GM21367 (cell line): ENCODE measurements around the gene SPACA6.
"Not testable (repeated sequence)": the region's sequence is repeated elsewhere in the genome, so short reads cannot be mapped to it uniquely, and the experiment has no call there.

ENCODE experiments used
- ATAC-seq: cut with Tn5 transposase; IDR thresholded peaks from one replicate; pipeline ENCODE4 v1.9.1; 2021; ENCODE audit not compliant: unreplicated experiment

Gene SPACA6

GRCh38 chr19:51733742-51734522 lies 40.8 kb downstream of the SPACA6 start:
- no peak for ATAC-seq

GRCh38 chr19:51735759-51736449 lies 42.8 kb downstream of the SPACA6 start:
- no peak for ATAC-seq

DNA sequence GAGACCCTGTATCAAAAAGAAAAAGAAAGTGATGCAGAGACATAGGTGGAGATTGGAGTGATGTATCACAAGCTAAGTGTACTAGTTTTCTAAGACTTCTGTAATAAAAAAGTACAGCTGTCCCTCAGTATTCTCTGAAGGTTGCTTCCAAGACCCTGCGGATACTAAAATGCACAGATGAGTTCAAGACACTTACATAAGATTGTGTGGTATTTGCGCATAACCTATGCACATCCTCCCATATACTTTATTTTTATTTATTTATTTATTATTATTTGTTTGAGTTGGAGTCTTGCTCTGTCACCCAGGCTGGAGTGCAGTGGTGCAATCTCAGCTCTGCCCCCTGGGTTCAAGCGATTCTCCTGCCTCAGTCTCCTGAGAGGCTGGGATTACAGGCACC lies 44.3 kb downstream of the SPACA6 start:
- no peak for ATAC-seq

- ATAC-seq = no peak
Measured at GRCh38 chr19:51737924-51738323, 44.8 kb downstream of the SPACA6 start.

DNA sequence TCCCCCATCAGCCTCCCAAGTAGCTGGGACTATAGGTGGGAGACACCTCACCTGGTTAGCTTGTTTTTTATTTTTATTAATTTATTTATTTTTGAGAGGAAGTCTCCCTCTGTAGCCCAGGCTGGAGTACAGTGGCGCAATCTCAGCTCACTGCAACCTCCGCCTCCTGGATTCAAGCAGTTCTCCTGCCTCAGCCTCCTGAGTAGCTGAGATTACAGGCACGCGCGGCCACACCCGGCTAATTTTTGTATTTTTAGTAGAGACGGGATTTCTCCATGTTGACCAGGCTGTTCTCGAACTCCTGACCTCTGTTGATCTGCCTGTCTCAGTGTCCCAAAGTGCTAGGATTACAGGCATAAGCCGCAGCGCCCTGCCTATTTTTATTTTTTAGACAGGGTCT lies 45.4 kb downstream of the SPACA6 start:
- not testable (repeated sequence) for ATAC-seq

- ATAC-seq = no peak
Measured at GRCh38 chr19:51739466-51740213, 46.5 kb downstream of the SPACA6 start.

- ATAC-seq = no peak
Measured at GRCh38 chr19:51740356-51740755, 47.2 kb downstream of the SPACA6 start.

GRCh38 chr19:51742789-51743188 lies 49.7 kb downstream of the SPACA6 start:
- ATAC-seq = no peak

- no peak for ATAC-seq
Measured at GRCh38 chr19:51743405-51743804, 50.3 kb downstream of the SPACA6 start.

DNA sequence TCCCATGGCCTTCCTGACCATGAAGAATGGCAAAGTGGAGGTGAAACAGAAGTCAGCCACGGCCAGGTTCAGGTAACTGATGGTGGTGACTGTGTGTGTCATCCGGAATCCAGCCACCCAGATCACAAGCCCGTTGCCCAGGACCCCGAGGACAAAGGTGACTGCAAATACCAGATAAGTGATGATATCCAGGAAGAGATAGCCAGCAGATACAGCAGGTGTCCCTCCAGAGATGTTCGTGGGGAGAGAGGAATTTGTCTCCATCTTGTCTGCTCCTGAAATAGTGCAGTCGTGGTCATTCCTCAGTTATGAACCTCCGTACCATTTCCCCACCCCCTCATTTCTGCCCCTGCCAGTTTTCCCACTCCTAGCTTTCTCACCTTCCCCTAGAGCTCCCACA lies 53.6 kb downstream of the SPACA6 start:
- ATAC-seq = no peak

DNA sequence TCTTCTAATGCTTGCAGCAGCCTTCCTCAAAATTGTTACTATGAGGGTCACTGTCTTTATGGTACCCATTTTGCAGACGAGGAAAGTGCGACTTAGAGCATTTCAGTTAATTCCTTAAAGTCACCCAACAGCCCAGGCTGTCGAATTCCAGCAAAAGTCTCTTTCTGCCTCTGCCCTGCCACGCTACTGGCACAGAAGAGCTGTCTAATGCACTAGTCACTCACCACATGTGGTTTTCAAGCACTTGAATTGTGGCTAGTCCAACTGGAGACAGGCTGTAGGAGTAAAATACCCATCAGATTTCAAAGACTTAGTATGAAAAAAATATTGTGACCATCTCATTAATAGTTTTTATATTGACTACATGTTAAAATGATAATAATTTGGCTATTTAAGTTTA lies 56.8 kb downstream of the SPACA6 start:
- no peak for ATAC-seq

DNA sequence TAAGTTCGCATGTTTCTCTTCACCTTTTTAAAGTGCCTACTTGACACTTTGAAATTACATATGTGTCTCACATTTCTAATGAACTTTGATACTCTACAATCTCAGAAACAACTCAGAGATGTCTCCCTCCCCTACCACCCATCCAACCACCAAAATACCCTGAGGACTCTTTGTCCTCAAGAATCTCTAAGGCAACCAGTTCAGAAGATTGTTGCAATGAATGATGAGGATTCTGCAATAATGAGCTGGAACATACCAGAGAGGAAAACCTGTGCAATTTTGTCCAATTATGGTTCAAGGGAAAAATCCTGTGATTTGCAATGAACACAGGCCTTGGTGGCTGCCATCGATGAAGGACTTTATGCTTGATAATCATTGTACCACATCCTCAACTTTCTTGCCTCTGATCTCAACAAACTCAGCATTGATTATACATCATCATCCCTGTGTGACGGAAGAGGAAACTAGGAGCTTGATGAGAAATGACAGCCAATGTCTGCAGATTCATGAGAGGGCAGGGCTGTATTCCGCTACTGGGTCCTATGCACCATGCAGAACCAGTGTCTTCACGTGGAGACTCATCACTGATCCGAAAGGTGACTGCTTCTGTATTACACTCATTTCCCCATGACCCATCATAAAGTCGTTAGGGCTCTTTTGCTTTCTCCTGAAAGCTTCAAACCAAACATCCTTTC lies 57.4 kb downstream of the SPACA6 start:
- ATAC-seq = no peak

- ATAC-seq = no peak
Measured at GRCh38 chr19:51751655-51752054, 58.5 kb downstream of the SPACA6 start, which contains the start of gene FPR1. Gene FPR1 (minus strand): TSS chr19:51751878. CDS start chr19:51746994, 4,884 bp downstream.

DNA sequence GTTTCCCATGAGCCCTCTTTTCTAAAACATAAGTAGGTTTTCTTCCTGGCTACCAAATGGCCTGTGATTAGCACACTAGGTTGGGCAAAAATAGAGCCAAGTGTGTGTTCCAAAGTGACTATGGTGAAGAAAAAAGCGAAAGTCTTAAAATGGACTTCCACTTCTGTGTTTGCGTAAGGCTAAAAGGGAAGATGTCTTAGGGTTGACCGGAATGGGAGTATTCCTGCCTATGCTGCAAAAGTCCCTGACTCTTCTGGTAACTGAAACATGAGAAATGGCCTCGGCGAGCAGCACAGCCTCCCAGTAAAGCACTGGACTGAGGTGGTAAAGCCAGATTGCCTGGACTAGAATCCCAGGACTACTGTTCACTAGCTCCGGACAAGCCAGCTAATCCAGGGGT lies 61.0 kb downstream of the SPACA6 start:
- ATAC-seq = no peak

DNA sequence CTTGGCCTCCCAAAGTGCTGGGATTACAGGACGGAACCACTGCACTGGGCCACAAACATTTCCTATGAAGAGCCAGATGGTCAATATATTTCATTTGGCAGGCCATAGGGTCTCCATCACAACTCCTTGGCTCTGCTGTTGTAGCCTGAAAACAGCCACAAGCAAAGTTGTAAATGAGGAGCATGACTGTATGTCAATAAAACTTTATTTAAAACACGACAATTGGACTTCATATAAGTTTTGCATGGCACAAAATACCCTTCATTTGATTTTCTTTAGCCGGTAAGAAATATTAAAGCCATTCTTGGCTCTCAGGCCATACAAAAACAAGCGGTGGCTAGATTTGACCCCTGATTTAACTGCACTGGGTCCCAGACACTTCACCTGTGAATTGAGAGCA lies 61.6 kb downstream of the SPACA6 start:
- no peak for ATAC-seq
